Amniotic stem cell (primary cell): ENCODE results near the gene CHST11.

ENCODE experiments used
- DNase-seq: peaks from one replicate; lab custom pipeline; 2025; lab: John Stamatoyannopoulos, UW

Gene CHST11

DNA sequence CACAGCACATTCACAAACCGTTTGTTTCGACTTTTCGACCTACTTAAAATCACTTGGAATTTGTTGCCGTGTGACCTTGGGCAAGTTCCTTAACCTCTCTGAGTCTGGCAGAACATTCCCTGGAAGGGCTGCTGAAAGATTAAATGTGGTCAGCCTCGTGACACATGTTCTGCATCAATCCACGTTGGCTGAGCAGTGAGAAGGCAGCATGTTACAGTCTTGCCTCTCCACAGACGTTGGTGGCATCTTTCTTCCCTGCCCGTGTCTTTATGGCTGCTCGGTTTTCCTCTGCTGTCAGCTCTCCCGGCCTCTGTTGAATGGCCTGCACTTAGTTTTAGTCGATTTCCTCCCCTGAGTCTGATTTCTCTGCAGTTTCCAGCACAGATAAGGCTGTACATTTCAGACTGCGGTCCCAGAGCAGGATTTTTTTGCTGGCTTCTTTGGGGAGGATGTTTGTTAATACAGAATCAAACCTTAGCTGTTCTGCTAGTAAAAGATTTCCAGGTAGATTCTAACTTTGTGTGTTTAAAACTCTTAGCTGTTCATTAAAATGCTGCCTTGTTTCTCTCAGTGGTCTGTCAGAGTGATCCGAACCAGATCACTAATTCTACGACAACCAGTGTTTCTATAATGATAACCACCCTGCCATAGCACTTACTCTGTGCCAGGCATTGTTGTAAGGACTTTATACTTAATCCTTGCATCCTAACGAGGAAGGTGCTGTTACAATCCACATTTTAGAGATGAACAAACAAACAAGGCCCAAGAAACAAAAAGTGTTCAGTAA lies 217.1 kb downstream of the CHST11 start:
- no peak for DNase-seq

DNA sequence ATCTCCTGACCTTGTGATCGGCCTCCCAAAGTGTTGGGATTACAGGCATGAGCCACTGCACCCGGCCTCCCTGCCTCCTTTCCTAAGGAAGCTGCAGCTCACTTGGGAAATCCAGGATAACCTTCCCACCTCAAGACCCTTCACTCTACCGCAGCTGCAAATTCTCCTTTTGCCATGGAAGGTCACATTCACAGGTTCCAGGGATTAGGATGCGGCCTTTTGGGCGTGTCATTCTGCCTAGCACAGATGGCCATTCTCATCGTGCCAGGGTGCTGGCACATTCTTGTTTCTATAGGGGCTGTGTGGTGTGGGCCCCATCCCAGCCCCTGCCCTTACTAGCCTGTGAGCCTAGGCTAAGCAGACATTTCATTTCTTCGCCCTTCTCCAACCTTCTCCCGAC lies 219.9 kb downstream of the CHST11 start:
- no peak for DNase-seq

DNA sequence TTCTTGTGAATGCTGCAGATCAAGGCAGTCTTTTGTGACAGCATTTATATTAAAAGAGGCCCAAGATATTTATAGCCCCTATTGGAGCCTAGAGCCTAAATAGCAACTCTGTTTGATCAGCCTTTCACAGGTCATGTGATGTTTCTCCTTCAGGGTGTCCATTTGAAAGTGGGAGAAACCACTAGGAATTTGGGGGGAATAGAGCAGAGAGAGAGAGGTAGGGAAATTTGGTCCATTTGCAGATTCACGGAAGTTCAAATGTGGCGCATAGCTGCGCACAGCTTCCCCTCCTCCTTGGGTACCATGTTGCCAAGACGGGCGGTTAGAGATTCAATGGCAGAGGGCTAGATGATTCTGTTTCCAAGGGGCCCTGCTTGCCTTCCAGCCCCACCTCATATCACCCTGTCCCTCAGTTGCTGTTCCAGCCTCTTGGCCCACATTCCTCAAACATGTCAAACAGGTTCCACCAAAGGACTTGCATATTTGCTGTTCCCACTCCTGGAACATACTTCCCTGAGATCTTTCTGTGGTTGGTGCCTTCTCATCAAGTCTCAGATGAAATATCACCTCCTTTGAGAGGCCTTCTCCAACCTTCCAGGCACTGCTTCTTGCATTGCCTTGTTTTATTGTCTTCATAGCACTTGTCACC lies 220.8 kb downstream of the CHST11 start:
- DNase-seq: no peak

DNA sequence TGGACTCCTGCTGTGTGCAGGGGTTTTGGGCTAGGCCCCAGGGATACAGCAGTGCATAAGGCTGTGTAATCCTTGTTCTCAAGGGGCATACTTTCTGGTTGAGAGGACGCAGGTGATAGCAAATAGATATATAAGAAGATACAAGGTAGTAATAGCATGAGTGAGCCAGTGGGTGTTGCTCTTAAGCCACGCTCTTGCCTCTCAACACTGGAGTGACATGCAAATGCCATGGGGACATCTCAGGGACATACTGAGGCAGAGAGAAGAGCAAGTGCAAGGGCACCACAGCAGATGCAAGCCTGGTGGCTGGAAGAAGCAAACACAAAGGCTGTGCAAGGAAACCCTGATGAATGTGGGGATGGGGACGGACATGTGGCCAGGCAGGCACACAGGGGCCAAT lies 223.3 kb downstream of the CHST11 start:
- DNase-seq: no peak

DNA sequence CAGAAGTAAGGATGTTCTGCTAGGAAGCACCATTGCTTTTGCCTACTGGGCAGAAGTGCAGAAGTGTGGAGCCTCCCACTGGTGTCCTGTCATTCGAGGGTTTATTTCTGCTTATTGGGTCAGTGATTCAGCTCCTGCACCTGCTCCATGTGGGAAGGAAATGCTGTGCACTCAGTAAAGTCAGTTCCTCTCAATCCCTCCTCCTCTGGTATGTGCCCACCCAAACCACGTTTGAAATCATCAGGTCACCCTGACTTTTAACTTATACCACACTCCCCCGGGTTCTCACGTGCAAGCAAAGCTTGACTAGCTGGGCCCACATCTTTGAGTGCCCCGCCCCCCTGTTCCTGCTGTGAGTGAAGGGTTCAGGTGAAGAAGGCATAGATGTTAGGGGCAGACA lies 223.7 kb downstream of the CHST11 start:
- DNase-seq: no peak

DNA sequence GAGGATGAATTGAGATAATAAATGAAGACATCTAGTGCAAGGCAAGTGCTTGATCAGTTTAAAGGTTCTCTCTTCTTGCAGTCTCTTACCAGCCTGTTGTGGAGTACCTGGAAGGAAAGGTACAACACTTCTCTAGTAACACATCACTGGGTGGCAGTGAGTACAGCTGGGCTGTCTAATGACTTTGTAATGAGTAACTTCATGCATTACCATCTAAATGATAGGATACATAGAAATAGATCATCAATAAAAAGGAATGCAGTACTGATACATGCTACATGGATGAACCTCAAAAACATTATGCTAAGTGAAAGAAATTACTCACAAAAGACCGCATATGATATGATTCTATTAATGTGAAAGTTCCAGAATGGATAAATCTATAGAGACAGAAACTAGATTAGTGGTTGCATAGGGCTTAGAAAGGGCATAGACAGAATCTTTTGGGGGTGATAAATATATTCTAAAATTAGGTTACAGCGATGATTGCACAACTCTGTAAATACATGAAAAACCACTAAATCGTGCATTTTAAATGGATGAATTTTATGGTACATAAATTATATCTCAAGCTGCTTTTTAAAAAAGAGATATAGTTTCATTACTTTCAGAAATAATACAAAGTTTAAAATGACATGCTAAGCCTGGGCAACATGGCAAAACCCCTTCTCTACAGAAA lies 224.4 kb downstream of the CHST11 start:
- no peak for DNase-seq

DNA sequence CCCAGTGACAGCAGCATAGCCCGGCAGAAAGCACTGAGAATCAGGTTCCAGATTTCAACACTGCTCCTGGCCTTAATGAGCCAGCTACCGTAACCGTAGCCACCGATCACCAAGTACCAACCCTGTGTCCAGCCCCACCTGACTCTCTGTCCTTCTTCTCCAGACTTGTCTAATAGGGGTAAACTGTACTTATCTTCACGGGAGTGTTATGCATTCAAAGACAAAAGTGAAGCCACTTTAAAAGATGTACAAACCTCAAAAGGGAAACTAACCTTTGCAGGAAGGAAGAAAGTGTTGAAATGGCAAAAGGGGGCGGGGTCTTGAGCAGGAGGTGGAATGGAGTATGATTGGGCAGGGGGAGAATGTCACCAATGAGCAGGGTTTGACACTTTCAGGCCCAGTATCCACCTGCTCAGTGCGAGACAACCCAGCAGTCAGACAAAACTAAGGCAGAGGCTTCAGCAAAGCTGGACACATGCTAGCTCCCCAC lies 226.1 kb downstream of the CHST11 start:
- no peak for DNase-seq

DNA sequence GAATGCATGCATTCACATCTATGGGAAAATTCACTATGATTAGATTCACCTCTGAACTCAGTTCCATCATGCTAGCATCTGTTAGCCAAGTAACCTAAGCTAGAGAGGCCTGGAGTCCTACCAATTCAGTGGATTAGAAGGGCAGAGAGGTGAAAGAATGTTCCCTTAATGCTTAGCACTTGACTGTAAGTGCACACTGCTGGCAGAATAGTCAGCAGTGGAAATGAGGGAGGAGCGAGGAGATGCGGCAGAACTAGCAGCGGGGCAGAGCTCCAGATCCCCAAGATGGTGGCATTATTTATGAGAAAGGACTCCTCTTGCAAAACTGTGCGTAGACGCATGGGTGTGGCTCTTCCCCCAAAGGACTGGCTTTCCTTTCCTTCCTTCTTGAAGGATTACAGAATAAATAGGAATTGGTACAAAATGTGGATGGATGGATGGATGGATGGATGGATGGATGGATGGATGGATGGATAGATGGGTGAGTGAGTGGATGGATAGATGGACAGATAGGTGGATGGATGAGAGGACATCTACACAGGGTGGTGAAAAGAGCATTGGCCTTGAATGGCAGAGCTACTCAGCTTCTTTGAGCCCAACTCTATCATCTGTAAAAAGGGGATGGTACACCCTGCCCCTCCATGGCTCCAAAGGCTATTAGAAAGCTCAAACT lies 227.2 kb downstream of the CHST11 start:
- DNase-seq: no peak

DNA sequence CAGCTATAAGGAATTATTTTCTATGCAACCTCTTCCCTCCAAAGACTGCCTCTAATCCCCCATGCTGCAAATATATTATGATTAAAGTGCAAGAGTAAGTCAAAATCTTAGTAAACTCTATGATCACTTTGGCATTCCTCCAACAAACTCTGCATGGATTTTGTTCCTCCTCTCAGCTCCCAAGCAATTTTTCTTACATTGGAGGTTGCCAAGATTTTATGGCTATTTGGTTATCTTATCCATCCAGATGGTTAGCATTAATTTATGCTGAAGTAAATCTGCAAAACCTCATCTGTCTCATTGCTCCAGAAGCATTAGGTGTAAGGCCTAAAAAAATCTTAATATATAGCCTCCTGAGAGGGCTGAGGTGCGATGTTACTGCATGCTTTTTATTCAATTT lies 228.1 kb downstream of the CHST11 start:
- DNase-seq: no peak

DNA sequence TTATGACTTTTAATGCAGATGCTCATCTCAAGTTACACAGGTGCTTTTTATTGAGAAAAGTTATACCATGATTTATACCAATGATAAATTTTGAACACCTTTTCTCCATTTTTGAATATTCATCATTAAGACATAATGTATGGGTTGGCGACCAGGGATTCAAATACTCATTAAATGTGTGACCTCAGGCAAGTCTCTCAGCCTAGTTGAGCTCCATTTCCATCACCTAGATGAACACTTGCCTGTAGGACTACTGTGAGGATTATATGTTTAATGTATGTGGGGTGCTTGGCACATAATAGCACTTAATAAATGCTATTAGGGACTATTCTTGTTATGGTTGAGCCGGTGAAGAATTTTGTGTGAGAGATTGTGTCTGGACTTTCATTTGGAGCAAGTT lies 228.6 kb downstream of the CHST11 start:
- no peak for DNase-seq

DNA sequence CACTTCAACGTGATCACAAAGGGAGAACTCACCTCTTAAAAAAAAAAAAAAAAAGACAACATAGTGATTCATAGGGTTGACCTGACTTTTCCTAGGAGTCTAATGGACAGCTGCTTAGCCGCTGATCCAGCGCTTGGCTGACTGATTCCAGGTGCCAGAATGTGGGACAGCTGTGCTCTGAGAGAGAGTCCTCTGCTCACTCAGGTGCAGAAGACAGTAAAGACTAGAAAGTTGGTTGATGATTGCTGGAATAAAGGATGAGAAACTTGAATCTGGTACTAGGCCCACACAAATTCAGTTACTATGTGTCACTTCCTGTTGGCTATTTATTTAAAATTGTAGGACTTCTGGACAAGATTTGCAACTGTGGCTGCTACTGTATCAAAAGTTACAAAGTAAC lies 229.4 kb downstream of the CHST11 start:
- DNase-seq: no peak

DNA sequence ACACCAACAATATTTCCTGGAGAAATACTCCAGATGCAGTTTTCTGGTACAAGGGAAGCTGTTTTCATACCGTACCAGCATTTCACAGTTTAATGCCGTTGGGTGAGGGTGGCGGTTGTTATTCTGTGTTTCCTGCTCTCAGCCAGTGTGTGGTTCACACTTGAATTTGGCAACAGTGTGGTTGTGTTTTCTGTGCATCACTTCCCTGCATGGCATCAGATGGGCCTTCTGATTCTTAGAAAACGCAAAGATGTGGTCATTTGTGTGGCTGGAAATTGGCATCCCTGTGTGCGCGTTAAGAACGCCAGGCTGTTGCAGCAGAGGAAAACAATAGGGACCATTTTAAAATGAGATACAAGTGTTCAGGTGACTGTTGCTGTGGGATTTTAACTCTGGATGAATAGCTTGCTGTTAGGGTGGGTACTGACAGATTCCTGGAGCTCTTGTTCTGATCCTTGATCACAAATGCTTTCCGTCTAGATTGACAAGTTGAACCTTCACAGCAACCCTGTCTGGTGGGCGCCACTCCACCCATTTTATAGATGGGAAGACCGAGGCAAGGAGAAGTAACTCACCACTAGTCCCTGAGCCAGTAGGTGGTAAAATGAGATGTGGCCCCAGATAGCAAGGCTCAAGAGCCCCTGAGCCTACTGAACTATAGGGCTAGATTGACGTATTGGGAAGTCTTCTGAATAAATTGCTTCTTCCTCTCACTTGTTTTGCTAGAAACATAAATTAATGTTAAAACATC lies 231.2 kb downstream of the CHST11 start:
- DNase-seq: no peak

DNA sequence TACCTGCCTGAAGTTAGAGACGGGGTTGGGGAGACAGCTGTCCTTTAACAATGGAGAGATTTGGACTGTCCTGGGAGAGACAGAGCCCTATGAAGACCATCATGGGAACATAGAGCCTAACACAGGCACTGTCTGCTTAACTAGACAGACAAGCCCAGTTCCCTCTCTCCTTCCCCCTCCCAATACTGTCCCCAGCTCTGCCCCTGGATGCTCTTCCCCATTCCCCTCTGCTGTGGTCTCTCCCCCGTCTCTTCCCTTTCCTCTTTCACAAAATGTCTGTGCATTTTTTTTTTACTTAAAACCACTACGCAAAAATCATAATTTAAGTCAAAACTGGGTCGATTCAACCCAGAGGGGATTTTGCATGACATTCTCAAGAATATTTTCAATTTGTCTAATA lies 232.9 kb downstream of the CHST11 start:
- no peak for DNase-seq

DNA sequence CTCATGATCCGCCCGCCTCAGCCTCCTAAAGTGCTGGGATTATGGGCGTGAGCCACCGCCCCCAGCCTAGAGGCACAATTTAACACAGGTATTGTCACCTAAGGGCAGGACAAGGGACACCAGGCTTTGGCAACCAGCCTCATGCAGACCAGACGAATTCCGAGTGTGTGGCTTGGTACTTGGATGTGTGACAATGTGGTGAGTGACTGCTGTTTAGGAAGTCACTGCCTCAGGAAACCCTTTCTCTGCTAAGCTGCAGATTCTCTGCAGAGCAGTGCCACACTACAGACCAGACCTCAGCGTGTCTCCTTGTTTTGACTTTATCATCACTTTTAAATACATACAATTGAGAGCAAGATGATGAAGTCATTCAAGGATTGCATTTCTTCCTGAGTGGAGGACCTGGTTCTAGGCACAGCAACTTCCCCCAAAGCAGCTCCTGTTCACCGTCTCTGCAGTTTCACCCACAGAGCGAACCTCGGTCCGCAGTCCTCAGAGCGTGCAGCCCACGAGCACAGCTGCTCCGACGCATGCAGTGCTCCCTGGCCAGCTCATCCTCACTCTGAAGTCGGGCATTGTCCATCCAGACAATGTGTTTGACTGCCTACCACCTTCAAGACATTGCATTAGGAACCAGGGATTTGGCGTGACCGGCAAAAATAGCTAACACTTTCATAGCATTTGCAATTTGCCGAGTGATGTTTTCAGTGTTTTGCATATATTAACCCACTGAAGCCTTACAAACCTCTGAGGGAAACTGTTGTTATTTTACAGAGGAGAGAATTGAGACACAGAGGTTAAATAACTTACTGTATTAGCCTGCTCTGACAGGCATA lies 235.2 kb downstream of the CHST11 start:
- no peak for DNase-seq

DNA sequence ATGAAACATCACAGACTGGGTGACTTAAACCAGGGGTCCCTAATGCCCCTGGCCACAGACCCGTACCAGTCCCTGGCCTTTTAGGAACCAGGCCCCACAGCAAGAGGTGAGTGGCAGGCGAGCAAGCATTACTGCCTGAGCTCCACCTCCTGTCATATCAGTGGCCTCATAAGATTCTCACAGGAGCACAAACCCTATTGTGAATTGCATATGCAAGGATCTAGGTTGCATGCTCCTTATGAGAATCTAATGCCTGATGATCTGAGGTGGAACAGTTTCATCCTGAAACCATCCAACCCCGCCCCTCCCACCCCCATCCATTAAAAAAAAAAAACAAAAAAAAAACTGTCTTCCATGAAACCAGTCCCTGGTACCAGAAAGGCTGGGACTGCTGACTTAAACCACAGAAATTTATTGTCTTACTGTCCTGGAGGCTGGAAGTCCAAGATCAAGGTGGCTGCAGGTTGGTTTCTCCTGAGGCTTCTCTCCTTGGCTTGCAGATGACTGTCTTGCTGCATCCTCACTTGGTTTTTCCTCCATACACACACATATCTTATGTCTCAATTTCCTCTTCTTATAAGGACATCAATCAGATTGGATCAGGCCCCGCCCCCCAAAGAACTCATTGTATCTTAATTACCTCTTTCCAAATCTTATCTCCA lies 235.9 kb downstream of the CHST11 start:
- DNase-seq: no peak

DNA sequence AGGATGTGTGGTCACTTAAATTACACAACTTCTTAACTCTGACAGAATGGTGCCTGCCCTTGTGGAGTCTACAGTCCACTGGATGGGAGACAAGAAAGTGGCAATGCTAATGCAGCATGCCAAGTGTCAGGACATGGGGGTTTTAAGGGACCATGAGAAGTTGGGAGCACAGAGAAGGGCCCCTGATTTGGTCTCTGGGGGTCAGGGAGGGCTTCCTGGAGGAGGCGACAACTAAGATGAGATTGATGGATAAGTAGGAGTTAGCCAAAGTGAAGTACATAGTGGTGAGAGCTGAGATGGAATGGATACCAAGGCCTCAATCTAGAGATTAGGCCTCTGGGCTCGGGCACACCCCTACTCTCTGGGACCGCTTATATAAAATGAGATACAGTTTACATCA lies 236.7 kb downstream of the CHST11 start:
- DNase-seq: no peak

DNA sequence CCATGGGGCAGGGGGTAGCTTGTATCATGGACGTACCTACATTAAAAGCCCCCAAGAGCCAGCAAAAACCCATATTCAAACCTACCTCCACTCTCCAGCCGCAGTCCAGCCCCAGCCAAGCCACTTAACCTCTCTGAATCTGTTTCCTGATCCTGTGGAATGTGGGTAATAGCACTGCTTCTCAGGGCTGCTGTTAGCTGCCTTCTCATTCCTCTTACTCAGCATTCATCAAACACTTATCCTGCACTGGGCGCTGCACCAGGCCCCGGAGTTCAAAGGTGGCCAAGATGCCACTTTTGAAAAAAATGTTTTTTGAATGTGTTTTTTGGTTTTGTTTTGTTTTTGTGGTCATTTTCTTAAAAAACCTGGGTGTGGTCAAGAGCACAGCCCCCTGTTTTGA lies 237.4 kb downstream of the CHST11 start:
- no peak for DNase-seq

DNA sequence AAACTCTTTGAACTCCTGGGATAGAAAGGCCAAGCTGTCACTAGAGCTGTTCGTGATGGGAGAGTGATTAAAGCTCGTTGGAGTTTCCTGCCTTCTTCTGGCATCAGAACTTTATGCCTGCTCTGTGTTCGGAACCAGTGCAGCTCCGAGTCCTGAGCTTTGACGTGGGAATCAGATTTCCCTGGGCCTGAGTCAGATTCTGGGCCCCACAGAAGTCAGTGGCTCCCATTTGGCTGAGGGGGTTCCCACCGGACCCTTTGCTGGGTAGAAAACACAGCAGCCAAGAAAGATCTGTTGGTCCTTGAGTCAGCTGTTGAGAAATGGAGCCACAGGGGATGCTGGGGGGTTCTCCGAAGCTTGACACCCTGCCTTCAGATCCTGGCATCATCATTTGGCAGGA lies 238.0 kb downstream of the CHST11 start:
- DNase-seq: no peak

DNA sequence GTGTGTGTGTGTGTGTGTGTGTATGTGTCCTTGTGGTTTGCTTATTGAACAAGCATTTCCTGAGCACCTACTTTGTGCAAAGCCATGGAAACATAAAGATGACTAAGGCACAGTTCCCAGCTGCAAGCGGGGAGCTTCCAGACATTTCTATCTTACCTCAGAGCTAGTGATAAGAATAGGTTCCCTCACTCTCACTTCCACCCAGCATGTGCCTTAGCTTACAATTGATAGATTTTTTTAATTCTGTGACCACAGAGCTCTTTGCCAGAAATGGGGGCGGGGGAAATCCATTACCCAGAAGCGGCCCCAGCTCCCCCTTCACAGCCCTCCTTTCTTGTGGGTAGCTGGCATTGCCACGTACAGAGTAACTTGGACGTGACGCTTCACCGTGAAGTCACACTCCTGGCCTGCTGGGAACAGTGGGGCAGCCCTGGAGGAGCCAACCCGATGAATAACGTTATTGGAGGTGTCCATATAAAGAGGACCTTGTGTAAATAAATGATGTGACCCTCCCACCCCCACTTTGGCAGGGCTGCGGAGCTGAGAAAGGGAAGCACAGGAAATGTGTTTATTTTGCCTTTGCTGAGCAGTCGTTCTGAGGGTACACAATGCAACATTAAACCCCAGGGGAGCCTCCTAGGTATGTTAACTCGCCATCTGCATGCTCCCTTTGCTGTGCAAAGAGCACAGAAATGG lies 238.9 kb downstream of the CHST11 start:
- no peak for DNase-seq

DNA sequence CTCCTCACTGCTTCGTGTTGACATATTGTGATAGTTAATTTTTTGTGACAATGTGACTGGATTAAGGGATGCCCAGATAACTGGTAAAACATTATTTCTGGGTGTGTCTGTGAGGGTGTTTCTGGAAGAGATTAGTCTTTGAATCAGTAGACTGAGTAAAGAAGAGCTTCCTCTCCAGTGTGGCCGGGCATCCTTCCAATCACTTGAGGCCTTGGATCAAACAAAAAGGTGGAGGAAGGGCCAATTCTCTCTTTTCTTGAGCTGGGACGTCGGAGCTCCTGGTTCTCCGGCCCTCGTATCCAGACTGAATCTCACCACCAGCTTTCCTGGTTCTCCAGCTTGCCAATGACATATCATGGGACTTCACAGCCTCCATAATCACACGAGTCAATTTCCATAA lies 240.4 kb downstream of the CHST11 start:
- DNase-seq: no peak
